H1 (cell line): ENCODE data around the gene KCNQ1OT1. TPM values are rescaled to one million over a fixed set of nuclear protein-coding genes. Genes with fewer than 3 reads are reported as not detected.

Source experiments
- CTCF ChIA-PET: fragments of 300-600 bp; sonication (Branson Sonifier 250); formaldehyde crosslinking; loops from one replicate; lab custom pipeline; 2021; ENCODE audit not compliant: partially characterized antibody; lab: Charles Lee
- POLR2A ChIA-PET: fragments of 300-600 bp; sonication (Branson Sonifier 250); formaldehyde crosslinking; loops from one replicate; lab custom pipeline; 2021; ENCODE audit warnings: inconsistent platforms; ENCODE audit not compliant: partially characterized antibody; lab: Charles Lee
- DNase-seq, 2 experiments: peaks; one replicate each; pipeline versions ENCODE4 v3.0.0 to v3.0.0-alpha.2; 2010 to 2022; ENCODE audit warnings: low spot score in 2 of 2, low read depth in 1 of 2, mixed read lengths in 1 of 2
- FAIRE-seq: peaks from 2 replicates; lab custom pipeline; 2011; peaks lifted over from hg19 to GRCh38; lab: Jason Lieb, UNC
- H2AFZ ChIP-seq: 2 replicates; pipeline ENCODE4 v1.8.1; 2012; ENCODE audit warnings: low read length, inconsistent platforms
- H2AK5ac ChIP-seq: 2 replicates; pipeline ENCODE4 v1.6.1; 2013; ENCODE audit warnings: low read depth, low read length
- H2BK120ac ChIP-seq: replicated peaks from 2 replicates; pipeline ENCODE3; 2013; ENCODE audit warnings: low read depth, low read length, inconsistent platforms
- H2BK12ac ChIP-seq: 2 replicates; pipeline ENCODE4 v1.6.1; 2013; ENCODE audit warnings: low read depth, low read length
- H2BK15ac ChIP-seq: 2 replicates; pipeline ENCODE4 v1.6.1; 2013; ENCODE audit warnings: low read length
- H2BK20ac ChIP-seq: 2 replicates; pipeline ENCODE4 v1.6.1; 2013; ENCODE audit warnings: low read length
- H2BK5ac ChIP-seq: 2 replicates; pipeline ENCODE4 v1.6.1; 2013; ENCODE audit warnings: low read depth, low read length
- H3K14ac ChIP-seq: 2 replicates; pipeline ENCODE4 v1.6.1; 2013; ENCODE audit warnings: inconsistent platforms; ENCODE audit not compliant: insufficient read length
- H3K18ac ChIP-seq: 2 replicates; pipeline ENCODE4 v1.6.1; 2013; ENCODE audit warnings: low read length; ENCODE audit errors: extremely low read depth
- H3K23ac ChIP-seq: 2 replicates; pipeline ENCODE4 v1.6.1; 2013; ENCODE audit warnings: inconsistent platforms; ENCODE audit not compliant: insufficient read length
- H3K23me2 ChIP-seq: 2 replicates; pipeline ENCODE4 v1.6.1; 2013; ENCODE audit warnings: low read depth, low read length
- H3K27ac ChIP-seq: 2 replicates; pipeline ENCODE4 v1.6.1; 2011; ENCODE audit warnings: low read depth, low read length, inconsistent platforms
- H3K27me3 ChIP-seq, 4 experiments: replicated peaks in 1 of 4; 1 replicate in 1 of 4; 2 replicates in 3 of 4; pipeline versions ENCODE4 v1.6.1 to v1.8.1; 2011 to 2013; ENCODE audit warnings: low read length in 3 of 4, mild to moderate bottlenecking in 3 of 4, inconsistent platforms in 2 of 4, mixed read lengths in 2 of 4, moderate library complexity in 1 of 4; ENCODE audit not compliant: control insufficient read depth in 3 of 4, insufficient read depth in 3 of 4; ENCODE audit errors: extremely low read depth in 1 of 4
- H3K36me3 ChIP-seq, 4 experiments: 2 replicates each; pipeline versions ENCODE4 v1.6.1 to v1.8.1; 2011 to 2013; ENCODE audit warnings: mild to moderate bottlenecking in 4 of 4, low read length in 3 of 4, moderate library complexity in 2 of 4, control low read depth in 1 of 4, inconsistent platforms in 1 of 4; ENCODE audit not compliant: insufficient read depth in 4 of 4, control insufficient read depth in 2 of 4
- H3K4ac ChIP-seq: replicated peaks from 2 replicates; pipeline ENCODE3; 2013; ENCODE audit warnings: low read length, low read depth, mixed read lengths, inconsistent platforms; ENCODE audit not compliant: insufficient read length
- H3K4me1 ChIP-seq, 4 experiments: replicated peaks in 1 of 4; 1 replicate in 1 of 4; 2 replicates in 3 of 4; pipeline versions ENCODE4 v1.6.1 to v1.8.1; 2011 to 2013; ENCODE audit warnings: low read length in 3 of 4, inconsistent platforms in 2 of 4, mixed read lengths in 1 of 4; ENCODE audit not compliant: insufficient read depth in 4 of 4, control insufficient read depth in 3 of 4
- H3K4me2 ChIP-seq, 2 experiments: 2 replicates each; pipeline versions ENCODE4 v1.6.1 to v1.8.1; 2011 to 2013; ENCODE audit warnings: low read depth in 2 of 2, low read length in 2 of 2, control low read depth in 1 of 2, inconsistent platforms in 1 of 2, mild to moderate bottlenecking in 1 of 2; ENCODE audit not compliant: insufficient read depth in 1 of 2
- H3K4me3 ChIP-seq, 4 experiments: fragments of 200-600, 300-600 bp in 1 of 4; sonication (generic), shearing (Covaris generic), sonication (Bioruptor Twin) in 1 of 4; 2 replicates each; pipeline versions ENCODE4 v1.5.1 to v1.8.1; 2011 to 2016; ENCODE audit warnings: low read length in 4 of 4, low read depth in 3 of 4, control low read depth in 2 of 4, inconsistent platforms in 2 of 4, mild to moderate bottlenecking in 2 of 4, mixed read lengths in 1 of 4, moderate library complexity in 1 of 4; ENCODE audit not compliant: insufficient read depth in 2 of 4; ENCODE audit errors: extremely low read depth in 1 of 4
- H3K56ac ChIP-seq: replicated peaks from 2 replicates; pipeline ENCODE3; 2013; ENCODE audit warnings: low read depth, mild to moderate bottlenecking, mixed read lengths, low read length, inconsistent platforms; ENCODE audit not compliant: insufficient read length
- H3K79me1 ChIP-seq: 2 replicates; pipeline ENCODE4 v1.6.1; 2013; ENCODE audit warnings: low read depth, low read length, control low read depth
- H3K79me2 ChIP-seq, 2 experiments: 2 replicates each; pipeline versions ENCODE4 v1.6.1 to v1.8.1; 2012 to 2013; ENCODE audit warnings: low read length in 2 of 2, mild to moderate bottlenecking in 2 of 2, inconsistent platforms in 1 of 2; ENCODE audit not compliant: insufficient read depth in 2 of 2, control insufficient read depth in 1 of 2
- H3K9ac ChIP-seq, 4 experiments: replicated peaks in 1 of 4; 1 replicate in 1 of 4; 2 replicates in 3 of 4; pipeline versions ENCODE4 v1.6.1 to v1.8.1; 2011 to 2013; ENCODE audit warnings: low read depth in 3 of 4, low read length in 3 of 4, control low read depth in 2 of 4, mild to moderate bottlenecking in 2 of 4, moderate library complexity in 2 of 4, inconsistent platforms in 1 of 4; ENCODE audit errors: extremely low read depth in 1 of 4
- H3K9me3 ChIP-seq, 2 experiments: 2 replicates each; pipeline versions ENCODE4 v1.6.1 to v1.8.1; 2012 to 2013; ENCODE audit warnings: mild to moderate bottlenecking in 2 of 2, moderate library complexity in 2 of 2, control low read depth in 1 of 2, inconsistent platforms in 1 of 2, low read depth in 1 of 2, low read length in 1 of 2, mixed read lengths in 1 of 2; ENCODE audit not compliant: insufficient read depth in 2 of 2
- H4K20me1 ChIP-seq, 2 experiments: replicated peaks in 1 of 2; 2 replicates each; pipeline versions ENCODE3 to v1.8.1; 2011 to 2013; ENCODE audit warnings: inconsistent platforms in 2 of 2, low read length in 2 of 2, mild to moderate bottlenecking in 1 of 2; ENCODE audit not compliant: insufficient read depth in 2 of 2, control insufficient read depth in 1 of 2
- H4K5ac ChIP-seq: 2 replicates; pipeline ENCODE4 v1.6.1; 2013; ENCODE audit warnings: low read length, low read depth, mixed read lengths, inconsistent platforms; ENCODE audit not compliant: insufficient read length
- H4K8ac ChIP-seq: 2 replicates; pipeline ENCODE4 v1.8.0; 2013; ENCODE audit warnings: mild to moderate bottlenecking, moderate library complexity, low read length, inconsistent platforms; ENCODE audit not compliant: insufficient read depth; ENCODE audit errors: extremely low read depth
- H4K91ac ChIP-seq: replicated peaks from 2 replicates; pipeline ENCODE3; 2013; ENCODE audit warnings: low read length, mixed read lengths, inconsistent platforms; ENCODE audit not compliant: insufficient read length
- CTBP2 ChIP-seq: IDR thresholded peaks from 2 replicates; pipeline ENCODE4 v1.7.0; 2011; ENCODE audit warnings: borderline replicate concordance, mild to moderate bottlenecking, moderate library complexity, mixed read lengths, low read length; ENCODE audit not compliant: insufficient read depth, insufficient read length
- E2F6 ChIP-seq: IDR thresholded peaks from 2 replicates; pipeline ENCODE4 v1.6.1; 2012; ENCODE audit warnings: inconsistent platforms
- EGR1 ChIP-seq: IDR thresholded peaks from 2 replicates; pipeline ENCODE4 v1.6.1; 2011; ENCODE audit warnings: low read depth, low read length, borderline replicate concordance
- JUN ChIP-seq: IDR thresholded peaks from 2 replicates; pipeline ENCODE4 v1.6.1; 2011; ENCODE audit warnings: low read depth, mild to moderate bottlenecking, improper control_type of control experiment, low read length
- TCF12 ChIP-seq: IDR thresholded peaks from 2 replicates; pipeline ENCODE4 v1.6.1; 2011; ENCODE audit warnings: low read depth, mild to moderate bottlenecking, low read length
- WGBS, 2 experiments: shearing (Covaris generic) in 1 of 2; methylation state at CpG; one replicate each; pipeline versions ENCODE4 v1.1.6 to v1.1.7; 2013 to 2015; ENCODE audit warnings: low lambda C conversion rate in 2 of 2, mixed read lengths in 2 of 2, inconsistent platforms in 1 of 2, low coverage in 1 of 2, missing lambda C conversion rate in 1 of 2; ENCODE audit not compliant: insufficient replicate concordance in 2 of 2, insufficient coverage in 1 of 2, insufficient read length in 1 of 2; ENCODE audit errors: extremely low coverage in 1 of 2, missing lambda C conversion rate in 1 of 2; 5-methylcytosine and 5-hydroxymethylcytosine counted together
- polyA plus RNA-seq, 7 experiments: library from polyadenylated mRNA; depleted of rRNA in 3 of 7; stranded (reverse) in 5 of 7; unstranded in 2 of 7; fragments of >200 nt in 5 of 7; fragments of 200-250 nt in 2 of 7; gene quantifications; 1 replicate in 5 of 7; 2 replicates in 1 of 7; 4 replicates in 1 of 7; pipeline versions ENCODE4 v1.2.1 to v1.2.3, GENCODE V29; 2011 to 2013; ENCODE audit warnings: missing spikeins in 2 of 7, mixed read lengths in 2 of 7
- total RNA-seq: library from RNA; stranded (reverse); fragmentation: NEBNext Ultra II Directional; extraction: Animal tissue kit (Norgen Biotek cat#: 25700); gene quantifications from 2 replicates; pipeline ENCODE4 v1.2.1, GENCODE V29; 2021

The KCNQ1OT1 gene
- total and polyA plus RNA-seq, 2 of the 8 experiments (the other 6 are each of a cell fraction or from before 2014, with no cell fraction given) = 0.21 to 1.2 TPM

GRCh38 chr11:2558397-2558796 is 141.4 kb downstream of the KCNQ1OT1 start:
- no peak overlapping the region for H3K9ac ChIP-seq
- no peak overlapping the region for H3K4me2 ChIP-seq
- no peaks in the 10 kb centered on the region for H3K79me2 ChIP-seq
- H3K4ac ChIP-seq = no peak overlapping the region
- H4K5ac ChIP-seq = no peak overlapping the region
- no peak overlapping the region for H3K18ac ChIP-seq
- no peak overlapping the region for H3K23ac ChIP-seq
- FAIRE-seq = no peak
- H2BK120ac ChIP-seq = no peak overlapping the region
- H4K91ac ChIP-seq = no peak overlapping the region
- DNase-seq = no peak
- no peak overlapping the region for H2AFZ ChIP-seq
- H3K23me2 ChIP-seq = no peaks in the 10 kb centered on the region
- peaks cover 0 to 5% of the 10 kb centered on the region in 2 experiments for H4K20me1 ChIP-seq
- no peaks in the 10 kb centered on the region for H3K36me3 ChIP-seq
- H3K27ac ChIP-seq = no peak overlapping the region
- H2BK5ac ChIP-seq = no peak overlapping the region
- no peak overlapping the region for H2BK20ac ChIP-seq
- 92% methylated on average over 7 of the region's 17 CpGs; no CpG with 5 or more reads in 1 of the 2 experiments for WGBS, 2 experiments
- H3K79me1 ChIP-seq = no peaks in the 10 kb centered on the region
- H2BK15ac ChIP-seq = no peak overlapping the region
- ChIA-PET CTCF (no interaction called here), POLR2A (interaction anchor here (0.6 kb wide), 1 partner anchor 1015 kb away, joined by 3 read pairs; no protein-coding TSS in a partner anchor)
- H3K56ac ChIP-seq = no peak overlapping the region
- TF ChIP-seq E2F6 (no peak), CTBP2 (no peak), TCF12 (no peak), EGR1 (no peak), JUN (no peak)
- no peak overlapping the region for H4K8ac ChIP-seq
- H3K4me3 ChIP-seq = no peak overlapping the region
- H3K14ac ChIP-seq = no peak overlapping the region
- H2BK12ac ChIP-seq = no peak overlapping the region
- H3K4me1 ChIP-seq = peaks cover 0 to 9% (median 2%) of the 10 kb centered on the region in 4 experiments; a peak in 3 of 7 replicates
- peaks cover 0 to 3% of the 10 kb centered on the region in 2 experiments; a peak in 2 of 4 replicates for H3K9me3 ChIP-seq
- peaks cover 4 to 60% (median 29%) of the 10 kb centered on the region in 4 experiments for H3K27me3 ChIP-seq
- H2AK5ac ChIP-seq = no peak overlapping the region
